NCI-H1105 treated with DMSO at 0.1 percent for 48 hours (cell line): ENCODE measurements around the gene NAV2.

Source experiments
- DNase-seq: peaks from one replicate; lab custom pipeline; 2025; lab: John Stamatoyannopoulos, UW

The NAV2 gene

GRCh38 chr11:19864141-19865140 lies 151.8 kb downstream of the NAV2 start:
- DNase-seq: no peak

- DNase-seq: no peak
Measured at GRCh38 chr11:19866037-19866436, 153.4 kb downstream of the NAV2 start.

- DNase-seq: no peak
Measured at GRCh38 chr11:19866521-19866920, 153.9 kb downstream of the NAV2 start.

- DNase-seq: peak; percentile 12
Measured at GRCh38 chr11:19867064-19867463, 154.4 kb downstream of the NAV2 start.

GRCh38 chr11:19868281-19868821 lies 155.7 kb downstream of the NAV2 start:
- DNase-seq: peak; percentile 87

GRCh38 chr11:19868871-19869270 lies 156.2 kb downstream of the NAV2 start:
- peak; percentile 76 for DNase-seq

- peak; percentile 88 for DNase-seq
Measured at GRCh38 chr11:19869466-19869865, 156.8 kb downstream of the NAV2 start.

GRCh38 chr11:19869946-19870589 lies 157.4 kb downstream of the NAV2 start:
- peak; percentile 16 for DNase-seq

- no peak for DNase-seq
Measured at GRCh38 chr11:19871531-19871930, 158.9 kb downstream of the NAV2 start.

- DNase-seq: peak; percentile 95
Measured at GRCh38 chr11:19872512-19873145, 160.0 kb downstream of the NAV2 start.

- peak; percentile 34 for DNase-seq
Measured at GRCh38 chr11:19873730-19874129, 161.1 kb downstream of the NAV2 start.

- no peak for DNase-seq
Measured at GRCh38 chr11:19874266-19874665, 161.6 kb downstream of the NAV2 start.

- DNase-seq: no peak
Measured at GRCh38 chr11:19876750-19877149, 164.1 kb downstream of the NAV2 start.

GRCh38 chr11:19878520-19878919 lies 165.9 kb downstream of the NAV2 start:
- no peak for DNase-seq

GRCh38 chr11:19879307-19880087 lies 166.9 kb downstream of the NAV2 start:
- DNase-seq: peak; percentile 80

- peak; percentile 86 for DNase-seq
Measured at GRCh38 chr11:19880088-19880345, 167.4 kb downstream of the NAV2 start.

GRCh38 chr11:19881177-19881576 lies 168.5 kb downstream of the NAV2 start:
- DNase-seq: no peak

- DNase-seq: no peak
Measured at GRCh38 chr11:19882356-19882755, 169.7 kb downstream of the NAV2 start.

- no peak for DNase-seq
Measured at GRCh38 chr11:19886498-19886897, 173.9 kb downstream of the NAV2 start.

GRCh38 chr11:19887842-19888241 lies 175.2 kb downstream of the NAV2 start:
- no peak for DNase-seq

- DNase-seq: no peak
Measured at GRCh38 chr11:19889531-19889930, 176.9 kb downstream of the NAV2 start.

GRCh38 chr11:19890308-19890707 lies 177.7 kb downstream of the NAV2 start:
- DNase-seq: no peak
